GM12878 (cell line): Measurements from ENCODE around the gene RPS8. TPM values are rescaled to one million over a fixed set of nuclear protein-coding genes. Genes with fewer than 3 reads are reported as not detected.

Source experiments
- ATAC-seq: fragments of 200-7000 bp; cut with Tn5 transposase; 3 replicates; pipeline ENCODE4 v1.9.1; 2020; ENCODE audit warnings: mild to moderate bottlenecking, moderate library complexity
- BruUV-seq: library from RNA; stranded (reverse); fragments of 400-500 nt; replicated peaks from 2 replicates; lab custom pipeline; 2021; lab: Mats Ljungman, UMichigan
- CTCF ChIA-PET: fragments of 300-600 bp; sonication (Branson Sonifier 250); formaldehyde crosslinking; extraction: SDS; loops from one replicate; lab custom pipeline; 2021; ENCODE audit warnings: inconsistent platforms; lab: Yijun Ruan, JAX
- POLR2A ChIA-PET: fragments of 350-600 bp; formaldehyde crosslinking; extraction: SDS; loops from one replicate; lab custom pipeline; 2021; ENCODE audit warnings: inconsistent platforms; lab: Charles Lee
- RAD21 ChIA-PET: fragments of 300-600 bp; sonication (Branson Sonifier 250); formaldehyde crosslinking; loops from one replicate; lab custom pipeline; 2023; ENCODE audit warnings: antibody characterized with exemption; ENCODE audit not compliant: unreplicated experiment; lab: Charles Lee
- SMC1A ChIA-PET: fragments of 300-600 bp; sonication (Branson Sonifier 250); formaldehyde crosslinking; loops from one replicate; lab custom pipeline; 2023; ENCODE audit not compliant: unreplicated experiment, uncharacterized antibody; lab: Charles Lee
- DNase-seq: peaks from one replicate; pipeline ENCODE4 v3.0.0-alpha.2; 2011; ENCODE audit warnings: low read depth, low spot score
- FAIRE-seq: peaks from 3 replicates; lab custom pipeline; 2011; peaks lifted over from hg19 to GRCh38; lab: Jason Lieb, UNC
- H2AFZ ChIP-seq: 2 replicates; pipeline ENCODE4 v1.6.0; 2011; ENCODE audit warnings: low read depth, low read length, control low read depth; ENCODE audit not compliant: control insufficient read depth
- H3K27ac ChIP-seq: 2 replicates; pipeline ENCODE4 v1.5.1; 2011; ENCODE audit warnings: control low read depth; ENCODE audit not compliant: control insufficient read depth, insufficient read depth
- H3K27me3 ChIP-seq, 2 experiments: replicated peaks in 1 of 2; 2 replicates each; pipeline versions ENCODE4 v1.6.0 to v1.6.1; 2011; ENCODE audit warnings: low read length in 1 of 2; ENCODE audit not compliant: control insufficient read depth in 2 of 2, insufficient read depth in 2 of 2
- H3K36me3 ChIP-seq, 2 experiments: 2 replicates each; pipeline ENCODE4 v1.5.1; 2011; ENCODE audit warnings: low read length in 1 of 2; ENCODE audit not compliant: control insufficient read depth in 2 of 2, insufficient read depth in 2 of 2
- H3K4me1 ChIP-seq: 2 replicates; pipeline ENCODE4 v1.6.1; 2011; ENCODE audit warnings: mild to moderate bottlenecking, low read length, moderate library complexity, mixed read lengths; ENCODE audit not compliant: control insufficient read depth, insufficient read depth
- H3K4me2 ChIP-seq: 2 replicates; pipeline ENCODE4 v1.6.0; 2011; ENCODE audit warnings: control low read depth; ENCODE audit not compliant: control insufficient read depth, insufficient read depth
- H3K4me3 ChIP-seq: fragments of 200-600 bp; sonication (generic); 2 replicates; pipeline ENCODE4 v1.5.1; 2016
- H3K79me2 ChIP-seq: 2 replicates; pipeline ENCODE4 v1.6.0; 2011; ENCODE audit warnings: low read length; ENCODE audit not compliant: control insufficient read depth, insufficient read depth
- H3K9ac ChIP-seq: 2 replicates; pipeline ENCODE4 v1.8.0; 2011; ENCODE audit warnings: low read length, control low read depth, mixed read lengths; ENCODE audit not compliant: control insufficient read depth, insufficient read depth
- H3K9me3 ChIP-seq: replicated peaks from 3 replicates; pipeline ENCODE4 v1.5.1; 2011; ENCODE audit warnings: mild to moderate bottlenecking, low read length; ENCODE audit not compliant: control insufficient read depth, insufficient read depth
- H4K20me1 ChIP-seq: 2 replicates; pipeline ENCODE4 v1.6.0; 2011; ENCODE audit not compliant: control insufficient read depth, insufficient read depth
- BCL11A ChIP-seq: IDR thresholded peaks from 2 replicates; pipeline ENCODE4 v1.6.1; 2011; ENCODE audit warnings: low read depth, low read length
- BHLHE40 ChIP-seq, 2 experiments: fragments of 450-650 bp in 1 of 2; IDR thresholded peaks; 2 replicates each; pipeline ENCODE4 v1.6.1; 2011 to 2017; ENCODE audit warnings: low read depth in 2 of 2, borderline replicate concordance in 1 of 2, improper control_type of control experiment in 1 of 2, low read length in 1 of 2, mild to moderate bottlenecking in 1 of 2
- HDAC2 ChIP-seq: fragments of 200-600 bp; sonication (generic); IDR thresholded peaks from 2 replicates; pipeline ENCODE4 v1.6.1; 2017
- HDAC6 ChIP-seq: fragments of 200-600 bp; sonication (generic); IDR thresholded peaks from one replicate; pipeline ENCODE4 v1.8.0; 2017; ENCODE audit warnings: antibody characterized with exemption; ENCODE audit not compliant: unreplicated experiment
- HDGF ChIP-seq: fragments of 450-650 bp; IDR thresholded peaks from 2 replicates; pipeline ENCODE4 v1.6.1; 2016; ENCODE audit warnings: antibody characterized with exemption
- PKNOX1 ChIP-seq: fragments of 450-650 bp; IDR thresholded peaks from 2 replicates; pipeline ENCODE4 v1.6.1; 2016; ENCODE audit warnings: mild to moderate bottlenecking
- POLR2AphosphoS5 ChIP-seq: IDR thresholded peaks from 2 replicates; pipeline ENCODE4 v1.6.1; 2011; ENCODE audit warnings: mild to moderate bottlenecking, low read length, inconsistent platforms
- SMAD5 ChIP-seq: IDR thresholded peaks from 2 replicates; pipeline ENCODE4 v1.6.1; 2016; ENCODE audit warnings: antibody characterized with exemption, low read depth
- SMC3 ChIP-seq: IDR thresholded peaks from 2 replicates; pipeline ENCODE4 v1.6.1; 2011; ENCODE audit warnings: low read length, improper control_type of control experiment, borderline replicate concordance
- SRF ChIP-seq, 2 experiments: IDR thresholded peaks; 2 replicates each; pipeline ENCODE4 v1.6.1; 2011; ENCODE audit warnings: low read depth in 2 of 2, low read length in 2 of 2, mild to moderate bottlenecking in 1 of 2, moderate library complexity in 1 of 2
- TCF12 ChIP-seq: IDR thresholded peaks from 2 replicates; pipeline ENCODE4 v1.6.1; 2011; ENCODE audit warnings: low read depth, mild to moderate bottlenecking, low read length
- WGBS: methylation state at CpG from one replicate; pipeline ENCODE4 v1.1.6; 2016; ENCODE audit warnings: low lambda C conversion rate; ENCODE audit not compliant: insufficient replicate concordance, insufficient coverage; ENCODE audit errors: missing lambda C conversion rate; 5-methylcytosine and 5-hydroxymethylcytosine counted together
- in situ Hi-C: fragments of 300-500 bp; cut with MboI; formaldehyde crosslinking; loops from 9 replicates; pipeline ENCODE4 v1.14.3; 2018; ENCODE audit warnings: mixed read lengths
- intact Hi-C: fragments of 100-400 bp; cut with micrococcal nuclease; formaldehyde crosslinking; loops from one replicate; pipeline ENCODE4 v1.14.2; 2022; ENCODE audit not compliant: unreplicated experiment
- polyA plus RNA-seq, 11 experiments: library from polyadenylated mRNA; depleted of rRNA in 4 of 11; unstranded in 6 of 11; stranded (reverse) in 5 of 11; fragments of >200 nt; fragmentation: Nextera tagmentation in 4 of 11; fragmentation: Illumina TruSeq in 1 of 11; extraction: Ambion mirVana in 4 of 11; extraction: Trizol in 1 of 11; gene quantifications; 1 replicate in 1 of 11; 2 replicates in 10 of 11; pipeline versions ENCODE4 v1.2.1 to v1.2.3, GENCODE V29; 2011 to 2016; ENCODE audit warnings: inconsistent platforms in 2 of 11, missing spikeins in 2 of 11, low read depth in 1 of 11
- total RNA-seq, 4 experiments: library from RNA; depleted of rRNA in 3 of 4; stranded (reverse); fragments of >200 nt in 3 of 4; fragmentation: Illumina TruSeq in 1 of 4; extraction: Trizol in 1 of 4; gene quantifications; 2 replicates each; pipeline versions ENCODE4 v1.2.1 to v1.2.3, GENCODE V29; 2013 to 2021
- TF ChIP-seq, protein P1 (sequence below): IDR thresholded peaks from 2 replicates; pipeline ENCODE4 v1.6.1; 2011; ENCODE audit warnings: mild to moderate bottlenecking, low read depth, low read length, moderate library complexity; ENCODE audit not compliant: insufficient replicate concordance
- TF ChIP-seq, protein P2 (sequence below): fragments of 450-650 bp; IDR thresholded peaks from 2 replicates; pipeline ENCODE4 v1.6.1; 2016; ENCODE audit warnings: mild to moderate bottlenecking
- TF ChIP-seq, protein P3 (sequence below): fragments of 450-650 bp; IDR thresholded peaks from 2 replicates; pipeline ENCODE4 v1.6.1; 2017; ENCODE audit warnings: mild to moderate bottlenecking, moderate library complexity

The RPS8 gene
- total and polyA plus RNA-seq, 10 of the 15 experiments (the other 5 are each of a cell fraction or from before 2014, with no cell fraction given) = 1,296 to 3,461 (median 2,877) TPM

DNA sequence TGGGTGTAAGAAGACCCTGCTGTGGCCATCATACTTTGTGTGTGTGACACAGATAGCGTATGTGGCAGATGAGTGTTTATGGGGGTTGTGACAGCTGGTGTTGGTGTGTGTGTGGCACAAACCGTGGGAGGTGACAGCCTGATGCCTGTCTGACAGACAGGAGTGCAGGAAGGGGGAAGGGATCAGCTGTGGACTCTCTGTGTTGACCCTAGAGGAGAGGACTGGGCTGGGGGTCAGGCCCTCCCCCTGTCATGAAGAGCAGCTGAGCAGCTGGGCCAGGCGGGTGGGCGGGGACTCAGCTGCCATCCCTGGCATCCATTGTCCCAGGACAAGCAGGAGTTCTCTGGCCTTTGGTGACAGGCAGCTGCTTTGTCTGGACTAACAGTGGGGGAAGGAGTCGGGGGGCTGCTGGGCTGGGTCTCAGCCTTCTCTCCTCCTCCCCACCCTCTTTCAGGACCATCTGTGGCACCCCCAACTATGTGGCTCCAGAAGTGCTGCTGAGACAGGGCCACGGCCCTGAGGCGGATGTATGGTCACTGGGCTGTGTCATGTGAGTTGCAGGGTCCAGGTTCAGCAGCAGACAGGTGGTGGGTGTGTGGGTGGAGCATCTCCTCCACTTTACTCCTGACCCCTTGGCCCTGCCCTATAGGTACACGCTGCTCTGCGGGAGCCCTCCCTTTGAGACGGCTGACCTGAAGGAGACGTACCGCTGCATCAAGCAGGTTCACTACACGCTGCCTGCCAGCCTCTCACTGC lies 27.1 kb downstream of the RPS8 start:
- Histone ChIP-seq H2AFZ (no peak overlapping the region), H3K79me2 (peaks cover 21% of the 10 kb centered on the region), H3K4me2 (peak overlapping the region; percentile 80), H3K27me3 (no peaks in the 10 kb centered on the region), H3K9ac (no peak overlapping the region; the same call in 1 of the 2 replicates), H3K27ac (peak overlapping the region; percentile 43; the same call in 1 of the 2 replicates), H4K20me1 (no peaks in the 10 kb centered on the region), H3K9me3 (no peaks in the 10 kb centered on the region), H3K4me3 (peak overlapping the region; percentile 94), H3K4me1 (peaks cover 25% of the 10 kb centered on the region), H3K36me3 (peaks cover 6 to 9% of the 10 kb centered on the region in 2 experiments)
- no peak for ATAC-seq
- ChIA-PET RAD21 (no interaction called here), SMC1A (interaction anchor here (1.1 kb wide), 1 partner anchor 34 kb away, joined by 3 read pairs; no protein-coding TSS in a partner anchor), POLR2A (interaction anchor here (0.7 to 6.9 kb wide), 2 partner anchors 17 to 501 kb away, joined by 4 to 56 read pairs; no protein-coding TSS in a partner anchor), CTCF (no interaction called here)
- DNase-seq = no peak
- no peak for FAIRE-seq
- intact Hi-C loops = no loop called here
- 76% methylated on average over 13 of the region's 13 CpGs for WGBS
- in situ Hi-C loops = no loop called here
- no TSS peak for BruUV-seq
- TF ChIP-seq, protein P1, sequence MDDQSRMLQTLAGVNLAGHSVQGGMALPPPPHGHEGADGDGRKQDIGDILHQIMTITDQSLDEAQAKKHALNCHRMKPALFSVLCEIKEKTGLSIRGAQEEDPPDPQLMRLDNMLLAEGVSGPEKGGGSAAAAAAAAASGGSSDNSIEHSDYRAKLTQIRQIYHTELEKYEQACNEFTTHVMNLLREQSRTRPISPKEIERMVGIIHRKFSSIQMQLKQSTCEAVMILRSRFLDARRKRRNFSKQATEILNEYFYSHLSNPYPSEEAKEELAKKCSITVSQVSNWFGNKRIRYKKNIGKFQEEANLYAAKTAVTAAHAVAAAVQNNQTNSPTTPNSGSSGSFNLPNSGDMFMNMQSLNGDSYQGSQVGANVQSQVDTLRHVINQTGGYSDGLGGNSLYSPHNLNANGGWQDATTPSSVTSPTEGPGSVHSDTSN = peak; percentile 32
- TF ChIP-seq BHLHE40 (IDR thresholded peaks at IDR 0.05; ENCODE audit: borderline replicate concordance in 1 of 2, low read depth in 2 of 2, low read length in 1 of 2) = 0 out of 4 replicates have a peak, but pooled peaks of 1 of the 2 experiments have one; percentile 23
- no peak for TF ChIP-seq HDAC2
- TF ChIP-seq, protein P2, sequence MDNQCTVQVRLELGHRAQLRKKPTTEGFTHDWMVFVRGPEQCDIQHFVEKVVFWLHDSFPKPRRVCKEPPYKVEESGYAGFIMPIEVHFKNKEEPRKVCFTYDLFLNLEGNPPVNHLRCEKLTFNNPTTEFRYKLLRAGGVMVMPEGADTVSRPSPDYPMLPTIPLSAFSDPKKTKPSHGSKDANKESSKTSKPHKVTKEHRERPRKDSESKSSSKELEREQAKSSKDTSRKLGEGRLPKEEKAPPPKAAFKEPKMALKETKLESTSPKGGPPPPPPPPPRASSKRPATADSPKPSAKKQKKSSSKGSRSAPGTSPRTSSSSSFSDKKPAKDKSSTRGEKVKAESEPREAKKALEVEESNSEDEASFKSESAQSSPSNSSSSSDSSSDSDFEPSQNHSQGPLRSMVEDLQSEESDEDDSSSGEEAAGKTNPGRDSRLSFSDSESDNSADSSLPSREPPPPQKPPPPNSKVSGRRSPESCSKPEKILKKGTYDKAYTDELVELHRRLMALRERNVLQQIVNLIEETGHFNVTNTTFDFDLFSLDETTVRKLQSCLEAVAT = no peak
- TF ChIP-seq PKNOX1 = peak; percentile 74; the same call in 1 of the 2 replicates
- no peak for TF ChIP-seq HDAC6
- TF ChIP-seq SRF (IDR thresholded peaks at IDR 0.05; ENCODE audit: low read depth in 2 of 2, low read length in 2 of 2) = no peak
- TF ChIP-seq, protein P3, sequence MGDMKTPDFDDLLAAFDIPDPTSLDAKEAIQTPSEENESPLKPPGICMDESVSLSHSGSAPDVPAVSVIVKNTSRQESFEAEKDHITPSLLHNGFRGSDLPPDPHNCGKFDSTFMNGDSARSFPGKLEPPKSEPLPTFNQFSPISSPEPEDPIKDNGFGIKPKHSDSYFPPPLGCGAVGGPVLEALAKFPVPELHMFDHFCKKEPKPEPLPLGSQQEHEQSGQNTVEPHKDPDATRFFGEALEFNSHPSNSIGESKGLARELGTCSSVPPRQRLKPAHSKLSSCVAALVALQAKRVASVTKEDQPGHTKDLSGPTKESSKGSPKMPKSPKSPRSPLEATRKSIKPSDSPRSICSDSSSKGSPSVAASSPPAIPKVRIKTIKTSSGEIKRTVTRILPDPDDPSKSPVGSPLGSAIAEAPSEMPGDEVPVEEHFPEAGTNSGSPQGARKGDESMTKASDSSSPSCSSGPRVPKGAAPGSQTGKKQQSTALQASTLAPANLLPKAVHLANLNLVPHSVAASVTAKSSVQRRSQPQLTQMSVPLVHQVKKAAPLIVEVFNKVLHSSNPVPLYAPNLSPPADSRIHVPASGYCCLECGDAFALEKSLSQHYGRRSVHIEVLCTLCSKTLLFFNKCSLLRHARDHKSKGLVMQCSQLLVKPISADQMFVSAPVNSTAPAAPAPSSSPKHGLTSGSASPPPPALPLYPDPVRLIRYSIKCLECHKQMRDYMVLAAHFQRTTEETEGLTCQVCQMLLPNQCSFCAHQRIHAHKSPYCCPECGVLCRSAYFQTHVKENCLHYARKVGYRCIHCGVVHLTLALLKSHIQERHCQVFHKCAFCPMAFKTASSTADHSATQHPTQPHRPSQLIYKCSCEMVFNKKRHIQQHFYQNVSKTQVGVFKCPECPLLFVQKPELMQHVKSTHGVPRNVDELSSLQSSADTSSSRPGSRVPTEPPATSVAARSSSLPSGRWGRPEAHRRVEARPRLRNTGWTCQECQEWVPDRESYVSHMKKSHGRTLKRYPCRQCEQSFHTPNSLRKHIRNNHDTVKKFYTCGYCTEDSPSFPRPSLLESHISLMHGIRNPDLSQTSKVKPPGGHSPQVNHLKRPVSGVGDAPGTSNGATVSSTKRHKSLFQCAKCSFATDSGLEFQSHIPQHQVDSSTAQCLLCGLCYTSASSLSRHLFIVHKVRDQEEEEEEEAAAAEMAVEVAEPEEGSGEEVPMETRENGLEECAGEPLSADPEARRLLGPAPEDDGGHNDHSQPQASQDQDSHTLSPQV = no peak
- 0 out of 2 replicates have a peak, but pooled peaks have one; percentile 37 for TF ChIP-seq TCF12
- no peak for TF ChIP-seq SMAD5
- TF ChIP-seq BCL11A = no peak
- TF ChIP-seq HDGF = 0 out of 2 replicates have a peak, but pooled peaks have one; percentile 82
- TF ChIP-seq POLR2AphosphoS5 = no peak; the same call in 1 of the 2 replicates
- no peak for TF ChIP-seq SMC3
